Vagina (tissue), 2 donors: Measurements from ENCODE around the gene DBN1.

Experiments used
- CTCF ChIP-seq, 3 experiments: fragments of 450-650 bp in 2 of 3; fragments of 200-600 bp in 1 of 3; sonication (generic) in 1 of 3; IDR thresholded peaks; one replicate each; pipeline ENCODE4 v1.5.1; 2017 to 2019; ENCODE audit warnings: antibody characterized with exemption in 3 of 3, mild to moderate bottlenecking in 2 of 3, moderate library complexity in 2 of 3
- POLR2A ChIP-seq, 2 donors: fragments of 450-650 bp; IDR thresholded peaks; one replicate each; pipeline ENCODE4 v1.6.1; 2017; ENCODE audit warnings: antibody characterized with exemption in 2 of 2, mild to moderate bottlenecking in 2 of 2, moderate library complexity in 2 of 2

- TF ChIP-seq CTCF (IDR thresholded peaks at IDR 0.05) (no peak), POLR2A (IDR thresholded peaks at IDR 0.05) (no peak)
Observed at GRCh38 chr5:177434437-177434836, 39.0 kb downstream of the DBN1 start.
